Body of pancreas (tissue), 4 donors: ENCODE data around the gene RFX1.

Experiments used
- POLR2A ChIP-seq, 3 donors: fragments of 450-650 bp; IDR thresholded peaks; one replicate each; pipeline ENCODE4 v1.6.1; 2016; ENCODE audit warnings: antibody characterized with exemption in 3 of 3, mild to moderate bottlenecking in 2 of 3
- TF ChIP-seq, protein P1 (sequence below), 7 experiments: fragments of 450-650 bp in 4 of 7; fragments of 200-600 bp in 3 of 7; sonication (generic) in 3 of 7; IDR thresholded peaks; one replicate each; pipeline ENCODE4 v1.5.1; 2016 to 2019; ENCODE audit warnings: antibody characterized with exemption in 7 of 7

DNA sequence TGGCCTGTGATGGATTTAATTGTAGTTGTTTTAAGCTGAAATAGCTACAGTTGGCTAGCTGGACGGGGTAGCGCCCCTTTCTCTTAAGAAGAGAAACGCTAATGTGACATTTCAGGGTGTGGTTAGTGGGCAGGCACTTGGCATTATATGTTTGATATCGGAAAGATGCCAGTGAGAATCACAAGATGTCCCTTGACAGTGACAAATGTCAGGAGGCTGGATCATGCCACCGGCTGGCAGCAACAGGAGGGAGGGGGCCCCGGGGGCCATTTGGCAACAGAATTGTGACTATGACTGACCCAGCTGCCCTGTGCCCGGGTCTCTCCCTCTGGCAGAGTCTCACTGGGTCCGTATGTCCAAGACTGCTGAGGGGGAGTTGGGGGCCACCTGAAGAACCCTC, 49.1 kb downstream of the RFX1 start:
- TF ChIP-seq, protein P1, sequence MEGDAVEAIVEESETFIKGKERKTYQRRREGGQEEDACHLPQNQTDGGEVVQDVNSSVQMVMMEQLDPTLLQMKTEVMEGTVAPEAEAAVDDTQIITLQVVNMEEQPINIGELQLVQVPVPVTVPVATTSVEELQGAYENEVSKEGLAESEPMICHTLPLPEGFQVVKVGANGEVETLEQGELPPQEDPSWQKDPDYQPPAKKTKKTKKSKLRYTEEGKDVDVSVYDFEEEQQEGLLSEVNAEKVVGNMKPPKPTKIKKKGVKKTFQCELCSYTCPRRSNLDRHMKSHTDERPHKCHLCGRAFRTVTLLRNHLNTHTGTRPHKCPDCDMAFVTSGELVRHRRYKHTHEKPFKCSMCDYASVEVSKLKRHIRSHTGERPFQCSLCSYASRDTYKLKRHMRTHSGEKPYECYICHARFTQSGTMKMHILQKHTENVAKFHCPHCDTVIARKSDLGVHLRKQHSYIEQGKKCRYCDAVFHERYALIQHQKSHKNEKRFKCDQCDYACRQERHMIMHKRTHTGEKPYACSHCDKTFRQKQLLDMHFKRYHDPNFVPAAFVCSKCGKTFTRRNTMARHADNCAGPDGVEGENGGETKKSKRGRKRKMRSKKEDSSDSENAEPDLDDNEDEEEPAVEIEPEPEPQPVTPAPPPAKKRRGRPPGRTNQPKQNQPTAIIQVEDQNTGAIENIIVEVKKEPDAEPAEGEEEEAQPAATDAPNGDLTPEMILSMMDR (IDR thresholded peaks at IDR 0.05), result no peak
- TF ChIP-seq POLR2A (IDR thresholded peaks at IDR 0.05), result no peak
